ENCODE results near the gene GNG11. TPM values are rescaled to one million over a fixed set of nuclear protein-coding genes. Genes with fewer than 3 reads are reported as not detected.
"Not testable (repeated sequence)": the region's sequence is repeated elsewhere in the genome, so short reads cannot be mapped to it uniquely, and the experiment has no call there.

The GNG11 gene
- total RNA-seq, 1 donor from 2014 or later, result 33.2 TPM

GRCh38 chr7:93911242-93911641 lies 10.3 kb upstream of the GNG11 start:
- DNase-seq (ENCODE audit: low spot score), result not testable (repeated sequence)

GRCh38 chr7:93911661-93912060 lies 9.9 kb upstream of the GNG11 start:
- not testable (repeated sequence) for DNase-seq (ENCODE audit: low spot score)

- no peak for DNase-seq (ENCODE audit: low spot score)
Observed at GRCh38 chr7:93913197-93913596, 8.3 kb upstream of the GNG11 start.

- DNase-seq (ENCODE audit: low spot score), result no peak
Observed at GRCh38 chr7:93914581-93915066, 6.9 kb upstream of the GNG11 start.

GRCh38 chr7:93915206-93915842 lies 6.2 kb upstream of the GNG11 start:
- not testable (repeated sequence) for DNase-seq (ENCODE audit: low spot score)

- DNase-seq (ENCODE audit: low spot score), result not testable (repeated sequence)
Observed at GRCh38 chr7:93915888-93916287, 5.6 kb upstream of the GNG11 start.

- DNase-seq (ENCODE audit: low spot score), result not testable (repeated sequence)
Observed at GRCh38 chr7:93916315-93916714, 5.2 kb upstream of the GNG11 start.

- no peak for DNase-seq (ENCODE audit: low spot score)
Observed at GRCh38 chr7:93920496-93921182, 896 bp upstream of the GNG11 start.

- no peak for DNase-seq (ENCODE audit: low spot score)
Observed at GRCh38 chr7:93921186-93921585, 349 bp upstream of the GNG11 start.

- no peak for DNase-seq (ENCODE audit: low spot score)
Observed at GRCh38 chr7:93923296-93923695, 1.8 kb downstream of the GNG11 start.

GRCh38 chr7:93923942-93924341 lies 2.4 kb downstream of the GNG11 start:
- DNase-seq (ENCODE audit: low spot score), result no peak

GRCh38 chr7:93926800-93927199 lies 5.3 kb downstream of the GNG11 start:
- DNase-seq (ENCODE audit: low spot score), result no peak

GRCh38 chr7:93927585-93927984 lies 6.0 kb downstream of the GNG11 start:
- DNase-seq (ENCODE audit: low spot score), result no peak

- DNase-seq (ENCODE audit: low spot score), result no peak
Observed at GRCh38 chr7:93931655-93932054, 10.1 kb downstream of the GNG11 start.

GRCh38 chr7:93933156-93933555 lies 11.6 kb downstream of the GNG11 start:
- DNase-seq (ENCODE audit: low spot score), result no peak

- DNase-seq (ENCODE audit: low spot score), result no peak
Observed at GRCh38 chr7:93935102-93935501, 13.6 kb downstream of the GNG11 start.

GRCh38 chr7:93937818-93938217 lies 16.3 kb downstream of the GNG11 start:
- DNase-seq (ENCODE audit: low spot score), result no peak

GRCh38 chr7:93938293-93938692 lies 16.8 kb downstream of the GNG11 start:
- DNase-seq (ENCODE audit: low spot score), result no peak

GRCh38 chr7:93941945-93942344 lies 20.4 kb downstream of the GNG11 start:
- DNase-seq (ENCODE audit: low spot score), result no peak

- DNase-seq (ENCODE audit: low spot score), result no peak
Observed at GRCh38 chr7:93943816-93944540, 22.4 kb downstream of the GNG11 start.

GRCh38 chr7:93944673-93945072 lies 23.1 kb downstream of the GNG11 start:
- no peak for DNase-seq (ENCODE audit: low spot score)

GRCh38 chr7:93945083-93945482 lies 23.5 kb downstream of the GNG11 start:
- no peak for DNase-seq (ENCODE audit: low spot score)

Measured in mesenteric fat pad (tissue), 1 donor.